Frontal cortex (tissue), 4 donors: ENCODE data around the gene B4GALNT4. TPM values are rescaled to one million over a fixed set of nuclear protein-coding genes. Genes with fewer than 3 reads are reported as not detected.
"Not testable (repeated sequence)": the region's sequence is repeated elsewhere in the genome, so short reads cannot be mapped to it uniquely, and the experiment has no call there.

Source experiments
- DNase-seq, 2 donors: peaks; one replicate each; pipeline ENCODE4 v3.0.0; 2012; ENCODE audit warnings: low spot score in 2 of 2
- FAIRE-seq: peaks from 2 replicates; lab custom pipeline; 2012; peaks lifted over from hg19 to GRCh38; lab: Jason Lieb, UNC
- total RNA-seq: library from RNA; depleted of rRNA; stranded (reverse); fragments of >200 nt; gene quantifications from one replicate; pipeline ENCODE4 v1.2.3, GENCODE V29; 2014
- donor health status: control.
- donor health status: control.
- donor health status: control.

Gene B4GALNT4
- total RNA-seq, 1 donor from 2014 or later = 88.9 TPM

- no peak for DNase-seq
- no peak for FAIRE-seq
Observed at GRCh38 chr11:387193-387793, 18.0 kb downstream of the B4GALNT4 start.

- not testable (repeated sequence) for DNase-seq, FAIRE-seq
Observed at GRCh38 chr11:389369-389768, 20.1 kb downstream of the B4GALNT4 start.

- DNase-seq = no peak
- FAIRE-seq = no peak
Observed at GRCh38 chr11:390175-390574, 20.9 kb downstream of the B4GALNT4 start.

GRCh38 chr11:391117-392017 is 22.1 kb downstream of the B4GALNT4 start:
- FAIRE-seq (no peak), DNase-seq (no peak)

GRCh38 chr11:392102-392777 is 22.9 kb downstream of the B4GALNT4 start:
- no peak for DNase-seq
- no peak for FAIRE-seq

- DNase-seq = no peak
- no peak for FAIRE-seq
Observed at GRCh38 chr11:393219-394033, 24.1 kb downstream of the B4GALNT4 start.

- DNase-seq (no peak), FAIRE-seq (no peak)
Observed at GRCh38 chr11:394034-394857, 24.9 kb downstream of the B4GALNT4 start, which contains the start of gene PKP3. PKP3 (plus strand) TSS chr11:394209; CDS start chr11:394293, 84 bp downstream.

- FAIRE-seq = no peak
- no peak for DNase-seq
Observed at GRCh38 chr11:394858-395655, 25.8 kb downstream of the B4GALNT4 start.

GRCh38 chr11:395866-396265 is 26.6 kb downstream of the B4GALNT4 start:
- DNase-seq (no peak), FAIRE-seq (no peak)

- FAIRE-seq (no peak), DNase-seq (no peak)
Observed at GRCh38 chr11:396511-396947, 27.2 kb downstream of the B4GALNT4 start.

- FAIRE-seq = no peak
- DNase-seq = peak; percentile 83 to 84
Observed at GRCh38 chr11:396948-397548, 27.7 kb downstream of the B4GALNT4 start.

GRCh38 chr11:398826-399225 is 29.5 kb downstream of the B4GALNT4 start:
- DNase-seq = no peak
- FAIRE-seq = no peak

GRCh38 chr11:399731-400211 is 30.5 kb downstream of the B4GALNT4 start:
- FAIRE-seq (no peak), DNase-seq (no peak)

GRCh38 chr11:400241-400689 is 31.0 kb downstream of the B4GALNT4 start:
- FAIRE-seq (no peak), DNase-seq (no peak)

GRCh38 chr11:401196-401595 is 31.9 kb downstream of the B4GALNT4 start:
- not testable (repeated sequence) for FAIRE-seq, DNase-seq

- no peak for DNase-seq
- FAIRE-seq = no peak
Observed at GRCh38 chr11:403021-403760, 33.9 kb downstream of the B4GALNT4 start.
